Neural cell (in vitro differentiated cells): Measurements from ENCODE around the gene NKX2-2. TPM values are rescaled to one million over a fixed set of nuclear protein-coding genes. Genes with fewer than 3 reads are reported as not detected.
A peak's percentile ranks its signal among the peaks of the same experiment; 100 is the strongest.

Experiments used
- H2AFZ ChIP-seq: fragments of 200-600, 300-800 bp; sonication (generic), shearing (Covaris generic); 2 replicates; pipeline ENCODE4 v1.6.0; 2014; ENCODE audit warnings: low read depth, mild to moderate bottlenecking, antibody characterized with exemption, low read length, moderate library complexity
- H3F3A ChIP-seq: fragments of 200-600 bp; shearing (Covaris generic); 2 replicates; pipeline ENCODE4 v1.6.1; 2016; ENCODE audit warnings: mild to moderate bottlenecking, moderate library complexity, mixed read lengths, antibody characterized with exemption, low read length; ENCODE audit not compliant: insufficient read depth, poor library complexity, severe bottlenecking
- H3K27ac ChIP-seq: fragments of 200-600, 300-800 bp; sonication (generic), shearing (Covaris generic); 2 replicates; pipeline ENCODE4 v1.5.1; 2014; ENCODE audit warnings: mild to moderate bottlenecking, low read length, moderate library complexity
- H3K27me3 ChIP-seq: fragments of 300-800, 200-600 bp; sonication (generic), shearing (Covaris generic); 2 replicates; pipeline ENCODE4 v1.6.0; 2014; ENCODE audit warnings: mild to moderate bottlenecking, low read depth, low read length, moderate library complexity; ENCODE audit not compliant: insufficient read depth
- H3K36me3 ChIP-seq: fragments of 300-800, 200-600 bp; sonication (generic), shearing (Covaris generic); 2 replicates; pipeline ENCODE4 v1.5.1; 2014; ENCODE audit warnings: mild to moderate bottlenecking, antibody characterized with exemption, low read length, moderate library complexity; ENCODE audit not compliant: insufficient read depth
- H3K4me2 ChIP-seq: fragments of 300-800, 200-600 bp; sonication (generic), shearing (Covaris generic); 2 replicates; pipeline ENCODE4 v1.6.0; 2014; ENCODE audit warnings: mild to moderate bottlenecking, low read length
- H3K4me3 ChIP-seq: fragments of 300-800, 200-600 bp; sonication (generic), shearing (Covaris generic); 2 replicates; pipeline ENCODE4 v1.5.1; 2014; ENCODE audit warnings: mild to moderate bottlenecking, low read length, moderate library complexity
- H3K79me2 ChIP-seq: fragments of 200-600 bp; shearing (Covaris generic); replicated peaks from 2 replicates; pipeline ENCODE4 v1.6.0; 2014; ENCODE audit warnings: mild to moderate bottlenecking, low read length, moderate library complexity; ENCODE audit not compliant: insufficient read depth
- H3K9ac ChIP-seq: fragments of 300-800, 200-600 bp; sonication (generic), shearing (Covaris generic); 2 replicates; pipeline ENCODE4 v1.6.1; 2016; ENCODE audit warnings: mild to moderate bottlenecking, low read length, mixed read lengths
- H3K9me2 ChIP-seq: fragments of 200-600 bp; shearing (Covaris generic); 2 replicates; pipeline ENCODE4 v1.6.1; 2016; ENCODE audit warnings: mild to moderate bottlenecking, low read length, mixed read lengths; ENCODE audit not compliant: insufficient read depth
- H3K9me3 ChIP-seq: fragments of 200-600, 300-800 bp; sonication (generic), shearing (Covaris generic); 2 replicates; pipeline ENCODE4 v1.6.1; 2016; ENCODE audit warnings: mild to moderate bottlenecking, mixed run types, low read length, moderate library complexity, mixed read lengths
- H4K20me1 ChIP-seq: fragments of 200-600 bp; shearing (Covaris generic); 2 replicates; pipeline ENCODE4 v1.6.1; 2016; ENCODE audit warnings: mild to moderate bottlenecking, mixed run types; ENCODE audit not compliant: insufficient read depth
- EP300 ChIP-seq: fragments of 450-650 bp; conservative IDR thresholded peaks from 2 replicates; pipeline ENCODE4 v1.6.1; 2014; ENCODE audit warnings: antibody characterized with exemption, mild to moderate bottlenecking, moderate library complexity; ENCODE audit not compliant: poor library complexity, severe bottlenecking
- EZH2 ChIP-seq: fragments of 200-600, 300-800 bp; shearing (Covaris generic), sonication (generic); IDR thresholded peaks from 2 replicates; pipeline ENCODE4 v1.6.1; 2014; ENCODE audit warnings: antibody characterized with exemption, low read length, borderline replicate concordance, mild to moderate bottlenecking; ENCODE audit not compliant: insufficient read depth, poor library complexity, severe bottlenecking
- POLR2AphosphoS5 ChIP-seq: IDR thresholded peaks from 2 replicates; pipeline ENCODE4 v1.6.1; 2012
- RAD21 ChIP-seq: fragments of 450-650 bp; conservative IDR thresholded peaks from 2 replicates; pipeline ENCODE4 v1.6.1; 2014; ENCODE audit warnings: antibody characterized with exemption, mild to moderate bottlenecking, moderate library complexity
- SMC3 ChIP-seq: fragments of 450-650 bp; conservative IDR thresholded peaks from 2 replicates; pipeline ENCODE4 v1.6.1; 2014; ENCODE audit warnings: antibody characterized with exemption, mild to moderate bottlenecking, moderate library complexity; ENCODE audit not compliant: poor library complexity
- TAF1 ChIP-seq: IDR thresholded peaks from 2 replicates; pipeline ENCODE4 v1.6.1; 2012; ENCODE audit warnings: low read depth
- polyA plus RNA-seq: library from polyadenylated mRNA; depleted of rRNA; stranded (reverse); fragments of >200 nt; gene quantifications from 2 replicates; pipeline ENCODE4 v1.2.3, GENCODE V29; 2014

NKX2-2 gene
- polyA plus RNA-seq, 1 donor from 2014 or later = not detected

GRCh38 chr20:21513181-21513663, 642 bp downstream of the NKX2-2 start:
- Histone ChIP-seq H2AFZ (no peak overlapping the region), H3K9me2 (no peaks in the 10 kb centered on the region), H3K4me2 (no peak overlapping the region), H3K27me3 (peaks cover 99% of the 10 kb centered on the region), H3K9me3 (no peaks in the 10 kb centered on the region), H3F3A (no peaks in the 10 kb centered on the region), H3K9ac (no peak overlapping the region), H4K20me1 (no peaks in the 10 kb centered on the region), H3K27ac (no peak overlapping the region), H3K79me2 (no peaks in the 10 kb centered on the region), H3K36me3 (no peaks in the 10 kb centered on the region), H3K4me3 (no peak overlapping the region)
- TF ChIP-seq EZH2 = peak; percentile 98
- TF ChIP-seq TAF1 = no peak
- TF ChIP-seq RAD21 = no peak
- no peak for TF ChIP-seq EP300

- no peaks in the 10 kb centered on the region for H3K9me2 ChIP-seq
- H2AFZ ChIP-seq = no peak overlapping the region
- peak overlapping the region; percentile 37 for H3K4me3 ChIP-seq
- H3K27me3 ChIP-seq = peaks cover 99% of the 10 kb centered on the region
- no peak overlapping the region for H3K4me2 ChIP-seq
- no peaks in the 10 kb centered on the region for H4K20me1 ChIP-seq
- H3K9ac ChIP-seq = no peak overlapping the region
- TF ChIP-seq EZH2 (no peak), SMC3 (no peak)
- H3K79me2 ChIP-seq = no peaks in the 10 kb centered on the region
- no peaks in the 10 kb centered on the region for H3F3A ChIP-seq
- H3K36me3 ChIP-seq = no peaks in the 10 kb centered on the region
- H3K27ac ChIP-seq = no peak overlapping the region
- H3K9me3 ChIP-seq = no peaks in the 10 kb centered on the region
Measured at GRCh38 chr20:21512634-21513180, 1.2 kb downstream of the NKX2-2 start.

GRCh38 chr20:21511850-21512633, 1.8 kb downstream of the NKX2-2 start:
- H3K27me3 ChIP-seq = peaks cover 99% of the 10 kb centered on the region

GRCh38 chr20:21511485-21511849, 2.4 kb downstream of the NKX2-2 start:
- Histone ChIP-seq H3K9me3 (no peaks in the 10 kb centered on the region), H2AFZ (no peak overlapping the region), H3K36me3 (no peaks in the 10 kb centered on the region), H3K27me3 (peaks cover 99% of the 10 kb centered on the region), H3K4me3 (no peak overlapping the region), H4K20me1 (no peaks in the 10 kb centered on the region), H3K9me2 (no peaks in the 10 kb centered on the region), H3K27ac (no peak overlapping the region), H3K4me2 (no peak overlapping the region), H3K79me2 (no peaks in the 10 kb centered on the region), H3F3A (no peaks in the 10 kb centered on the region), H3K9ac (no peak overlapping the region)
- no peak for TF ChIP-seq RAD21
- TF ChIP-seq POLR2AphosphoS5 = no peak

More at GRCh38 chr20:21511850-21512633, 1.8 kb downstream of the NKX2-2 start:
- H3K4me2 ChIP-seq = no peak overlapping the region
- TF ChIP-seq RAD21 (no peak), EZH2 (peak; percentile 92)
- peak overlapping the region; percentile 37 for H3K4me3 ChIP-seq
- no peaks in the 10 kb centered on the region for H3F3A ChIP-seq
- no peaks in the 10 kb centered on the region for H3K9me2 ChIP-seq
- H4K20me1 ChIP-seq = no peaks in the 10 kb centered on the region
- H3K36me3 ChIP-seq = no peaks in the 10 kb centered on the region
- H3K9me3 ChIP-seq = no peaks in the 10 kb centered on the region
- H3K27ac ChIP-seq = no peak overlapping the region
- no peak overlapping the region for H2AFZ ChIP-seq
- H3K79me2 ChIP-seq = no peaks in the 10 kb centered on the region
- H3K9ac ChIP-seq = no peak overlapping the region
